NCI-H82 (cell line): ENCODE data around the gene TIMM10B.

Experiments used
- DNase-seq: peaks from one replicate; lab custom pipeline; 2025; lab: John Stamatoyannopoulos, UW

The TIMM10B gene

DNA sequence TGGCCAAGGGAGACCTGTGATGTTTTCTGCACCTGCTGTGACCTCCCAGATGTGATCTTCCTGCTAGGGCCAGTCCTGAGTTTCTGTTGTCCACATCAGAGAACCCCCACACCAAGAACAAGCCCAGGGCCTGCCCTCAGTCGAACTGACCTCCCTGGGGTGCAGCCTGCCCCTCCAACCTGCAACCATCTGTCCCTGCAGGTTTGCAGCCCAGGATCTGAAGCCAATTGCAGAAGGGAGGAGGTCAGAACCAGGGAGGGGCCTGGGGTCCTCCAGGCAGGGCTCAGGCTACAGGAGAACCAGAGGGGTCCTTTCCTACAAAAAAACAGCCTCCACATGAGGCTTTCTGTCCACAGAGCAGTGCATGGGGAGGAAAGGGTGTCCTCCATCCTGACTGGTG lies 8.4 kb upstream of the TIMM10B start:
- DNase-seq = peak; percentile 13

DNA sequence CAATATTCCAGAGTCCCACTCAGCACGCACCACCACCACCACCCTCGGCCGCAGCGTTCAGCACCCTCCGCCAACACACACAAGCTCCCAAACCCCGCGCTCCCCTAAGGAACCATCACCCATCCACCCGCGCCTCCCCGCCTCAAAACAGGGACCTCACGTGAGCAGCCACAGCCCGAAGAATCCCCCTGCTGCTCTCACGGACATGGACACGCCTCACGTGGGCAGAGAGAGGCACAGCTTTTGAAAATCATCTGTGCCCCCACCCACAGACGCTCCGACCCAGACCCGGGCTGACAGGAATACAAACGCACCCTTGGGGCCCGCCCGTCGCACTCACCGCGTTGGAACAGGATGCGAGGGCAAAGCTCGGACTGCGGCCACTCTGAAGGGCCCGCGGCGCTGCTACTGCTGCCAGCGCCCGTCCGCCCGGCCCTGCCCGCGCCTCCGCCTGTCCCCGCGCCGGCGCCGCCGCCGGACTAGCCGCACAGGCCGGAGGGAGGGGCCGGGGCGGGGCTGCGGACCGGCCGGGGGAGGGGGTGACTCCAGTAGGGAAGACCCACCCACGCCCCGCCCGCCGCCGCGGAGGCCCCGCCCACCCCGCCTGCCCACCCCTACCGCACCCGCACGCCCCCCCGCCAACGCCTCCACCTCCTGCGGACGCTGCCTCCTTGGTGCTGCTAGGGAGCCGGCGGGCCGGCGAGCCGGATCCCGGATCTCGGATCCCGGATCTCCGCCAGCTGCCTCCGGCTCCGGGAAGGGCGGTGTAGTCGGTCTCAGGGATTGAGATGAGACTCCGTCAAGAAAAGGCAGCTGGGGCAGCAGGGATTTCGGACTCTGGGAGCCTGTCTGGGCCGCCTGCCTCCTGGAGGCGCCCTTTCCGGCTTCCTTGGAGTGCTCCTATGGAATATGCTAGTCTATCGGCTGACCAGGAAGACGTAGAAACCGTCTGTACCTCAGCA lies 7.6 kb upstream of the TIMM10B start, which contains the start of gene TRIM3:
Gene TRIM3, minus strand, starts transcription at position 491 of the 962 bp plus-strand sequence. CDS start 8,246 bp downstream, outside the sequence.
- peak; percentile 91 for DNase-seq

DNA sequence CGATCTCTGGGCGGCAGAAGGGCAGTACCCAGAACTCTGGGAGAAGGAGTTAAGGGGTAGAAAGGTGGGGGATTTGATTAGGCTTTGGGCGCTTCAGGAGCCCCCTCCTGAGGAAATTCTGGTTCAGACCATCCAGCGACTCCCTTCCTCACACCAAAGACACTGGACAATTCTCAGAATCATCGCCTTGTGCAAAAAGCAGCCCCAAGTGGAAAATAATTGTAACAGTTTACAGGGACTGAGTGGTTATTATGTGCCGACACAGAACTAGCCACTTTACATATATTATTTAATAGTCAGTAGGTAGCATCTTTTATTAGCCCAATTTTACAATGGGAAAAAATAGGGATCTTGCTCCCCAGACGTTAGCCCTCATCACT lies 6.9 kb upstream of the TIMM10B start:
- no peak for DNase-seq

DNA sequence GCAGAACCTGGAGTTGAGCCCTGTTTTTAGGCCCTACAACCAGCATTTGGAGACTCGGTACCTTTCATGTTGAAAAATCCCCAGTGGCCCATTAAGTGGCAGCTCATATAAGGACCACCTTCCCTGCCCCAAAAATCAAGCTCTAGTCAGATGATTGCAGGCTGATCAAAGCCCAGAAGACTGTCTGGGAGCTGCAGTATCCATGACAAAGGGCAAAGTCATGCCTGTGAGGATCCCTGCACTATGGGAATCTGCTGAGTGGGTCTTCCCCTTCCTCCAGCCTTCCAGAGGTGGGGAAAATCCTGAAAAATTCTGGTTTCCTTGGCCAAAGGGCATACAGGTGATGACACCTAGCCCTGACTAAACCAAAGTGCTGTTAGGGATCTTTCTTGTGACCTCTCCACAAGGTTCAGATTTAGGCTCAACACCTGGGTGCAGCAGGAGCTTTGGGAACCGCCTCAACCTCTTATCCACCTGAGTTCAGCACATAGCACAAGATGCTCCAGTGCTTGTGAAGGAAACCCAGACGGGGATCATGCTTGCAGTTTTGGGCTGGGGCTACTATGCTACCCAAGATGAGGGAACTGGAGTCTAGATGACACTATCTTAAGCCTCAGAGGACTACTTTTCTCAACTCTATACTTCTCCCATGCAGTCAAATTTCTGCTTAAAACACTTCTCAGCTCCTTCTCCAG lies 6.3 kb upstream of the TIMM10B start:
- DNase-seq = no peak

DNA sequence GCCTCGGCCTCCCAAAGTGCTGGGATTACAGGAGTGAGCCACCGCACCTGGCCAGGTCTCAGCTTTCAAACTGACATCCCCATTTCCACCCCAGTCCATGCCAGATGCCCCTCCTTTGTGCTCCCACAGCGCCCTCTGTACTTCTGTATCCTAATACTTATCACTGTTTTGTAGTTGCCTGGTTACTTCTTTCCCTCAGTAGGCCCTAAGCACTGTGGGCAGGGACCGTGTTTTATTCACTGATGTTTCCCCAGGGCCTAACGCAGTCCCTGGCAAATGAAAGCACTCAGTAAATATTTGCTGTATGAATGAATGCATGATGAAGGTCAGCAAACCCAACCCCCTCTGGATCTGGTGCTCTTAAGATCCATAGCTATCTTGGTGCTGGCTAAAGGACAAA lies 5.4 kb upstream of the TIMM10B start:
- DNase-seq = peak; percentile 30

DNA sequence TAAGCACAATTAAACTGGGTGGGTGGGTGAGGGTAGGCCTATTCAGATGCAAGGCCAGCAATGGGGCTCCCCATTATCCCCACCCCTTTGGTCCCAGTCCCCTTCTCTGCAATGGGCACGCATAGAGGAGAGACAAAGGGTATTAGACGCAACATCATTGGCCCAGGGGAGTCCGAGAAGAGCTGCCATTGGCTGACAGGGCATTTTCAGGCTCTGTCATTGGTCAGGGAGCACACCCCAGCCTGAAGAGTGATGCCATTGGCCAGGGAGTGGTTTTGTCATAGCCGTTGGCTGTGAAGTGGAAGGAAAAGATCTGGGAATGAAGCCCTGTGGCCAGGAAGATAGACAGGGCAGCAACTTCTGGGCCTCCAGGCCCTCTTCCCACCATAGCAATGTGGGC lies 4.7 kb upstream of the TIMM10B start:
- no peak for DNase-seq

DNA sequence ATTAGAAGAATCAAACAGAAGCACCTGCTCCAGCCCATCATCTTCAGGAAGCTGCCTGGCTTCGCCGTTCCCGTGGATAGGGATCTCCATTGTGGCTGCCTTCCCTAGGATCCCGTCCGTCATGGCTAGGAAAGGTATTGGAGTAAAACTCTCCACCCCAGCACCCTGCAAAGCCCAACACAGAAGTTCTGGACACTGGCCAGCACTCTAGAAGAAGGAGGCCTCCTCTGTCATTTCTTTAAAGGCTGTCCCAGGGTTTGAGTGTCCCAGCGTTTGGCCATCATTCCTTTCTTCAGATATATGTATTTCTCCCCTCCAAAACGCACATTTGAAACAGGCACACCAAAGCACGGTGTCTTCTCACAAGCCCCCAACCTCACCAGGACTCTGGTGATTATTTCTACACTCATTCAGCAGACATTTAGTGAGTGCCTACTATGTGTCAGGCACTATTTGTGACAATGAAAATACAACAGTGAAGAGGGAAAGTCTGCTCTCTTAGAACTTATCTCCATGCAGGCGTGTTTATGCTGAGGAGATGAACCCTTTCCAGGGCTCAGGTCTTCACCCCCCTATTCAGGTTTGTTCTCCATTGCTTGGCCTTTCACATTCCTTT lies 894 bp upstream of the TIMM10B start:
- DNase-seq = no peak

DNA sequence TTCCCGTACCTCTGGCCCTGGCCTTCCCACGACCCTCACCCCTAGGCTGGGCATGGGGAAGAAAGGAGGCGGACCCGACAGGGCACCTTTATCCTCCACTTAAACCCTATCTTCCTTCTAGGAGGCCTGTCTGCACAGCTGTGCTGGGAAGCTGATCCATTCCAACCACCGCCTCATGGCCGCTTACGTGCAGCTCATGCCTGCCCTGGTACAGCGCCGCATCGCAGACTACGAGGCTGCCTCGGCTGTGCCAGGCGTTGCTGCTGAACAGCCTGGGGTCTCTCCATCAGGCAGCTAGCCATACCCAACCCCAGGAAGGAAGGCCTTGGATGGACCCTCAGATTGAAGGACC lies 599 bp downstream of the TIMM10B start:
- DNase-seq = peak; percentile 12

DNA sequence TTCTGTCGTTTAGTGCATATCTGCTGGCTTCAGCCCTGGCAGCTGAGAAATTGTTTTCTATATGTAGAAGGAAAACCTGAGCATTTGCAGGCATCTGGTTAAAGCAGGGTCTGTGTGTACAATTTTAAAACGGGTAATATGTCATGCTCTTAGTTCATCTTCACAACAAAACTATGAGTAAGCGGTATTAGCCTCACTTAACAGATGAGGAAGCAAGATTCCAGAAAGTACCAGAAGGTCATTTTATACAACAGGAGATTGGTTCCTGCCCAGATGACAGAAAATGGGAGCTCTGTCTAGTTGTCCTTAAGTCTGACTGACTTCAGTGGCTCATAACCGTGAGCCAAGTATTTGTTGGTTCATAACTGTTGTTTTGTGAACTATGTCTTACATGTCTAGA lies 1.1 kb downstream of the TIMM10B start:
- no peak for DNase-seq

DNA sequence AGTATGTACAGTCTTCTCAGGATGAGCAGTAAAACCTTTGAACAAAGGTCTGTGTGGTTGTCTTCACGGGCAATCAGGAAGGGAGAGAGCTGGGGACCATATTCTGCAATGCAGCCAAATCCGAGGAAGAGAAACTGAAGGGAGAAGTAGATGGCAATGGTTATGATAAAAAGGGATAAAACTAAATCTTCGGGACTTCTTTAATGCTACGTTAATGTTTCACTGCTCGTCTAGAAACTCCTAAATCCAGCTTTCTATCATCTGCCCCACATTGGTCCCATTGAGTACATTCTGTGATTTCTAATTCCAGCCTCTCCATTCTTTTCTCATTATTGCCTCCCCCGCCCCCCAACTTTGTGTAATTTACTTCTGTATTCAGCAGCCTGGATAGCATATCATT lies 1.7 kb downstream of the TIMM10B start:
- no peak for DNase-seq

DNA sequence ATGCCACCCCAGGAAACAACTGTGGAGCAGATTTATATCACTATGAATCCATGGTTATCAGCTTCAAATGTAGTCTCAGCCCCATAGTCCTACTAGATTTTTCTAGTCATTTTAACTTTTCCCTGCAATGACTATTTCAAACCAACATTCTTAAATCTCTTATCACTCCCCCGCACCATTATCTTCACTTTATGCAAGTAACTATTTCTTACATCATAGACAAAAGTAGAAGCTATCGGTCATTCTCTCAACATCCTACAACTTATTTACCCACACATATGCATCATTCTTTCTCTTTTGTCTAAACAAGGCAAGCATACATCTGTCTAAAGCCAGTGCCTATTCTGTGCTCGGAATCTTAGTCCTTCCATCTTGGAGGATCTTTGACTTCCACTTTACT lies 4.4 kb downstream of the TIMM10B start:
- no peak for DNase-seq

DNA sequence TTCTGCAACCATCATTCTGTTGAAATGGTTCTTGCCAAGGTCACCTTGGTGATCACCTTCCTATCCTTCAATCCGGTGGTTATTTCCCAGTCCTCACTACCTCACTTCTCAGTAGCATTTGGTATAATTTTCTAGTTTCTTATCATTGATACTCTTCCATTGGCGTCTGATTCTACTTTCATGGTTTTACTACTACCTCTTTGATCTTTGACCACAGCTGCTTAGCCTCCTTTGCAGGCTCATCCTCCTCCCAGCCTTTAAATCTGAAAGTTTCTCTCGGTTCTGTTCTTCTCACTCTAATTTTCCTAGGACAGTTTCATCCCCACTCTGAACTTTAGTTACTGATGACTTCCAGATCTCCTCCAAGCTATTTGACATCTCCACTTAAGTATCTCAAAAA lies 5.0 kb downstream of the TIMM10B start:
- no peak for DNase-seq

DNA sequence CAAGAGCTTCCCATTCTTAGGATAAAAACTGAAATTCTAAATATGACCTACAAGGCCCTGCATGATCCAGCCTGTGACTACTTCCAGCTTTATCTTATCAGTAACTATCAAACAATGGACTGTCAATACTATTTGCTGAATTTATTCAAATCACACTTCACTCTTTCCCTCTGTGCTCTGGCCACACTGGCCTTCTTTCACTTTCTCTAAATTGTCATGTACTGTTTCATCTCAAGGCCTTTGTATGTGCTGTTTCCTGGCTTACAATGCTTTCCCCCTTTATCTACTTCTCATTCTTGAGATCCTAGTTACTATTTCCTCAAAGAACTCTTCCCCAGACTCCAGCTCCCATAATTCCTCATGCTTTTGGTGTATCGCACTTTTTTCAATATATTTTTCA lies 5.6 kb downstream of the TIMM10B start:
- no peak for DNase-seq

DNA sequence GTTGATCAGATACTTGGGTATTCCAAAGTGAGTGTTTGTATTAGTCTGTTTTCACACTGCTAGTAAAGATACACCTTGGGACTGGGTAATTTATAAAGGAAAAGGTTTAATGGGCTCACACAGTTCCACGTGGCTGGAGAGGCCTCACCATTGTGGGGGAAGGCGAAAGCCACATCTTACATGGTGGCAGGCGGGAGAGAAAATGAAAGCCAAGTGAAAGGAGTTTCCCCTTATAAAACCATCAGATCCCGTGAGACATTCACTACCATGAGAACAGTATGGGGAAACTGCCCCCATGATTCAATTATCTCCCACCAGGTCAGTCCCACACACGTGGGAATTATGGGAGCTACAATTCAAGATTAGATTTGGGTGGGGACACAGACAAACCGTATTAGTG lies 7.0 kb downstream of the TIMM10B start:
- DNase-seq = no peak

DNA sequence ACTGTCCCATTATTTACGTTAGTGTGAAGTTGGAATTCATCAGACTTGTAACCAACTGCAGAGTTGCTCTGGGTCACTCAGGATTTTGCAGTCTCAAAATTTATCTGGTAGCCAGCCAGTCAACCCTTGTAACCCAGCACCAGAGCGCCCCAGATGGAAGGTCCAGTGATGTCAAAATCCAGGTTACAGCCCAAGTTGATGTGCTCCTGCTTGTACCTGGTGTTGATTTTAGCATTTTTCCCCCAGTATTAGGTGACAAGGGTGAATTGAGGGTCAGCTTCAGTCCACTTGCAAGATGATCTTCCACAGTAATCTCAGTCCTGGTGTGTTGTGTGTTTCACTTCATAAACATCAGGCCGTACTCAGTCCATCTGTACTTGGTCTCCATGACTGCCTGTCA lies 7.5 kb downstream of the TIMM10B start:
- no peak for DNase-seq

DNA sequence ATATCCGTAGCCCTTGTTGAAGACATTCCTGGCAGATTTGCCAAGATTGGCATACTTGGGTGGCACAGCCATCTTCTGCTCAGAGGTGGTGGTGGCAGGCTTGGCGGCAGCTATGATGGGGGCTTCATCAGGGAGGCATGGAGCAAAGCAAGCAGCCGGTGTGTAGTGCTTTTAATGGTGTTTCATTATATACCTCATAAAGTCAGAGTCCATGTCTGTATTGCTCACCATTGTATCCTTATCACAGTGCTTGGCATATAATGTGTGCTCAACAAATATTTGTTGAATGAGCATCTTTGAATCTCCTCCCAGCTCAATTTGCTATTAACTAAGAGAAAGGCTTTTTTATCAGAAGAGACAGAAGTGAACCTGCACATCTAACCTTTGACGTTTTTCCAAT lies 8.0 kb downstream of the TIMM10B start:
- DNase-seq = no peak

DNA sequence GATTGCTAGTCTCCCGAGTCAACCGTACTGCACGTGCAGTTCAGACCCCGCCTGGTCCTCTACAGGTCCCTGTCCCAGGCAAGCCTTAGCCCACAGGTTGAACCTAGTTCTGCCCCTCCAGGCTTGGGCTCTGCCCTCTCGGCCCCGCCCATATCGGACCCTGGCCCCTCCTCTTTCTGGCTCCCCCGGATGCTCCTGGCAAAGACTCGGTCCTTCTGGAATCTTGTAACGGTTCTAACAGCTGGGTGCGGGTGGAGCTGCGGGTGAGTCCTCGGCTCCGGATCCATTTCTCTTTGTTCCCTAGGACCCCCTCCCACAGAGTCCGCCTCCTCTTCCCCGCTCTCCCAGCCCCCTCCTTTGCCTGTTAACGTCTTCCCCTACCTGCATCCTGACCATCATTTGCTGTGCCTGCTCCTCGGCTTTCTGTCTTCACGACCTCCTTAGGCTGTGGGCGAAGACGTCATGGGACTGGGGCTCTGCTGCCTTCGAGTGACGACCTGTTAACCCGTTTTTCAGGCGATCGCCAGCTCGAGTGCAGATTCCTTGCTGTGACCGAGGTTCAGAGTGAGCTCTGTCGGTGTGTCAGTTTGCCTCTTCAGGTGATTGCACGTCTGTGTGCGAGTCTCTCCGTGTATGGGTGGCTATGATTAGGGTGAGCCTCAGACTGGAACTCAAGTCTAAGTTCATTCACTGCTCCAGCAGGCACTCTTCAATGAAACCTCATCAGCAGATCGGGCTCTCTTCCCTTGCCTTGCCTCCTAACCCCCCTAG lies 16.0 kb downstream of the TIMM10B start, which contains the start of gene DNHD1:
Gene DNHD1, plus strand, starts transcription at position 212 of the 771 bp plus-strand sequence. CDS start 936 bp downstream, outside the sequence.
- no peak for DNase-seq

DNA sequence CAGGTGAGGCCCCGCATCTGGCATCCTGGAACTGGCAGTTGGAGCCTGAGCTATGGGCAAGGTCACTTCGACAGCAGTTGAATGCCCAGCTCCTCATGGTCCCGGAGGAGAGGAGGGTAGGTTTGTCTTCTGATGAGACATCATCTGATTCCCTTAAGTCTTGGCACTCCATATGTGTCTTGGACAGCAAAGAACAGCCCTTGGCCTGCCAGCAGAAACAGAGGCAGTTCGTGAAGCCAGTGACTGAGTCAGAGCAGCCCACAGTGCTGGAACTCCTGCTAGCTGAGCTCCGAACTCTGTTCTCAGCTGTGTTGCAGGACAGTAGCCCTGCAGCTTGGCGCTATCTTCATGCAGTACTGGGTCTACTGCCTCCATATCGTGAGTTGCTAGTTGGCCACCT lies 16.8 kb downstream of the TIMM10B start:
- no peak for DNase-seq

DNA sequence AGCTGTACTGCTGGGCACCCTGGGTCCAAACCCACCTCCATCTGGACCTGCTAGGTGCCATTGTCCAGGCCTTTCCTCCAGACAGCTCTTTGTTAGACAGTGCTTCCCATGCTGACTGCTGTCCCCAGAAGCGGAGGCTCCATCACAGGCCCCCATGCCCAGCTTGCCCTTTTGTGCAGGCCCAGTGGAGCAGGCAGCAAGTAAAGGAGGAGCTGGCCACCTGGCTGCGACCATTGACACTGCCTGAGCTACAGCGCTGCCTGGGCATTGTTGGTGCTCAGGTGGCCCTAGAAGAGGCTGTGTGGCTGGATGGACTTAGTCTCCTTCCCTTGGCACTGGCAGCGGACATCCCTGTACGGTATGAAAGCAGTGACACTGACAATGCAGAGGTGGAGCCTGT lies 17.2 kb downstream of the TIMM10B start:
- no peak for DNase-seq

DNA sequence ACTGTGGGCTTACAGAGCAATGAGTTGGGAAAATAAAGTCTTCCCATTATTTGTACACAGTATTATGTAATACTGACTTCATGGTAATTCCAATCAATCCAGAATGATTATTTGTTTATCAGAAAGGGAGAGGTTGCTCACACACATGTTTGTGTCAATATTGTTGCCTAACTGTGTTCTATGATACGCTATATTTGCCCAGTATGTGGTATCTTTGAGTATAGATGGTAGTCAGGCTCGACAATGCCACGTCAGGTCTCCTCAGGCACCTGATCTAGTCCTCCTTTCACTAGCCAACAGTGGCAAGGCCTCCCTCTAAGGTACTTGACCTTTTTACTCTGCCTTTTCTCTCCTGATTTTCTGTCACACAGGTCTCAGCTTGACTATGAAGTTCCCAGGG lies 21.1 kb downstream of the TIMM10B start:
- DNase-seq = no peak

DNA sequence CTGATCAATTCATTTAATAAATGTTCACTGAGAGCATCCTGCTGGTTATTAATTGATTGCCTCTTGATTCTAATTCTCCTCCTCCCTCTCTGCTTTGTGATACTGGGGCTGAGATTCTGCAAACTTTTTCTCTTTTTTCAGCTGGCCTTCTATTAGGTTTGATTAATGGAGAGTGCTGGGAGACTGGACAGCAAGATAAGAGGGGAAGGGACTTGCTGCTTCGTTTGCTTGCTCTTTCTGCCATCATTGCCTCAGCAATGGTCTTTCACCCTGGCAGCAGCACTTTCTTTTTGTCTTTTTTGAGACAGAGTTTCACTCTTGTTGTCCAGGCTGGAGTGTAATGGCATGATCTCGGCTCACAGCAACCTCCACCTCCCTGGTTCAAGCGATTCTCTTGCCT lies 22.9 kb downstream of the TIMM10B start:
- no peak for DNase-seq
